SK-N-SH (cell line): ENCODE data around the gene ATP11A. TPM values are rescaled to one million over a fixed set of nuclear protein-coding genes. Genes with fewer than 3 reads are reported as not detected.

Source experiments
- CTCF ChIA-PET: fragments of 300-600, 350-600 bp; formaldehyde crosslinking; extraction: SDS; loops from one replicate; lab custom pipeline; 2021; lab: Yijun Ruan, JAX
- POLR2A ChIA-PET: fragments of 350-600 bp; sonication (Branson Sonifier 250); formaldehyde crosslinking; extraction: SDS; loops from one replicate; lab custom pipeline; 2020; ENCODE audit warnings: antibody characterized with exemption, inconsistent platforms; lab: Yijun Ruan, JAX
- DNase-seq: peaks from one replicate; pipeline ENCODE4 v3.0.0; 2012
- H2AFZ ChIP-seq: fragments of 200-600 bp; sonication (generic); 2 replicates; pipeline ENCODE4 v1.8.1; 2016; ENCODE audit warnings: antibody characterized with exemption, mild to moderate bottlenecking, low read depth
- H3F3A ChIP-seq: fragments of 200-600 bp; sonication (generic); replicated peaks from 2 replicates; pipeline ENCODE3; 2016; ENCODE audit warnings: antibody characterized with exemption, mild to moderate bottlenecking; ENCODE audit not compliant: insufficient read depth
- H3K27ac ChIP-seq, 2 experiments: fragments of 200-500 bp in 1 of 2; fragments of 200-600 bp in 1 of 2; sonication (Bioruptor generic) in 1 of 2; sonication (generic), shearing (Covaris generic) in 1 of 2; 2 replicates each; pipeline versions ENCODE4 v1.5.1 to v1.6.1; 2014 to 2016; ENCODE audit warnings: low read depth in 2 of 2, inconsistent platforms in 1 of 2, low read length in 1 of 2, mild to moderate bottlenecking in 1 of 2, mixed read lengths in 1 of 2
- H3K27me3 ChIP-seq: fragments of 200-600 bp; sonication (generic), shearing (Covaris generic); 2 replicates; pipeline ENCODE4 v1.6.1; 2016; ENCODE audit warnings: mixed run types; ENCODE audit not compliant: insufficient read depth
- H3K36me3 ChIP-seq, 2 experiments: fragments of 200-500 bp in 1 of 2; fragments of 200-600 bp in 1 of 2; sonication (Bioruptor generic) in 1 of 2; sonication (generic) in 1 of 2; replicated peaks in 1 of 2; 2 replicates each; pipeline versions ENCODE3 to v1.5.1; 2014 to 2016; ENCODE audit warnings: low read length in 1 of 2, mild to moderate bottlenecking in 1 of 2; ENCODE audit not compliant: insufficient read depth in 2 of 2, control insufficient read depth in 1 of 2
- H3K4me1 ChIP-seq, 2 experiments: fragments of 200-500 bp in 1 of 2; fragments of 200-600 bp in 1 of 2; sonication (Bioruptor generic) in 1 of 2; sonication (generic), shearing (Covaris generic) in 1 of 2; 2 replicates each; pipeline versions ENCODE4 v1.5.1 to v1.6.1; 2014 to 2016; ENCODE audit warnings: low read depth in 1 of 2, low read length in 1 of 2, mixed run types in 1 of 2; ENCODE audit not compliant: insufficient read depth in 2 of 2, control insufficient read depth in 1 of 2
- H3K4me2 ChIP-seq: fragments of 200-600 bp; sonication (generic), shearing (Covaris generic); 2 replicates; pipeline ENCODE4 v1.6.1; 2017; ENCODE audit warnings: mixed run types
- H3K4me3 ChIP-seq, 2 experiments: fragments of 200-500 bp in 1 of 2; fragments of 200-600 bp in 1 of 2; sonication (Bioruptor generic) in 1 of 2; sonication (generic), shearing (Covaris generic) in 1 of 2; 2 replicates each; pipeline versions ENCODE4 v1.5.1 to v1.8.1; 2014 to 2016; ENCODE audit warnings: low read depth in 2 of 2, inconsistent platforms in 1 of 2, low read length in 1 of 2, mild to moderate bottlenecking in 1 of 2, mixed read lengths in 1 of 2, moderate library complexity in 1 of 2
- H3K79me2 ChIP-seq: fragments of 200-600 bp; sonication (generic); 2 replicates; pipeline ENCODE4 v1.8.1; 2017; ENCODE audit warnings: mild to moderate bottlenecking; ENCODE audit not compliant: insufficient read depth
- H3K9ac ChIP-seq: fragments of 200-600 bp; sonication (generic); 2 replicates; pipeline ENCODE4 v1.6.1; 2017; ENCODE audit warnings: mixed run types
- H3K9me2 ChIP-seq: fragments of 200-600 bp; sonication (generic); 2 replicates; pipeline ENCODE4 v1.6.1; 2017; ENCODE audit warnings: mixed run types
- H3K9me3 ChIP-seq: fragments of 200-600 bp; sonication (generic); 2 replicates; pipeline ENCODE4 v1.6.1; 2017; ENCODE audit warnings: mixed run types, mild to moderate bottlenecking, moderate library complexity
- H4K20me1 ChIP-seq: fragments of 200-600 bp; sonication (generic); 2 replicates; pipeline ENCODE4 v1.6.1; 2017; ENCODE audit warnings: mild to moderate bottlenecking, mixed run types; ENCODE audit not compliant: insufficient read depth
- CHD2 ChIP-seq: fragments of 150-350 bp; IDR thresholded peaks from 2 replicates; pipeline ENCODE4 v1.6.1; 2018; ENCODE audit warnings: low read length; ENCODE audit not compliant: partially characterized antibody
- CTCF ChIP-seq: fragments of 200-600 bp; sonication (generic); IDR thresholded peaks from 2 replicates; pipeline ENCODE4 v1.6.1; 2017; ENCODE audit warnings: antibody characterized with exemption, mild to moderate bottlenecking, moderate library complexity
- EZH2phosphoT487 ChIP-seq: fragments of 200-600 bp; sonication (generic); IDR thresholded peaks from 2 replicates; pipeline ENCODE4 v1.6.1; 2017; ENCODE audit warnings: low read depth, mixed run types, mild to moderate bottlenecking, antibody characterized with exemption, moderate library complexity, borderline replicate concordance
- FOXJ3 ChIP-seq: sonication (generic); formaldehyde crosslinking; IDR thresholded peaks from 2 replicates; pipeline ENCODE4 v1.5.1; 2020; ENCODE audit warnings: mild to moderate bottlenecking, missing genetic modification reagents
- GABPA ChIP-seq: IDR thresholded peaks from 2 replicates; pipeline ENCODE4 v1.4.0; 2012; ENCODE audit warnings: low read depth, mild to moderate bottlenecking
- GATA2 ChIP-seq: sonication (generic); formaldehyde crosslinking; IDR thresholded peaks from 2 replicates; pipeline ENCODE4 v1.5.0; 2020; ENCODE audit warnings: mild to moderate bottlenecking, missing genetic modification reagents
- JUND ChIP-seq: IDR thresholded peaks from 2 replicates; pipeline ENCODE4 v1.4.0; 2012
- MAX ChIP-seq: IDR thresholded peaks from 2 replicates; pipeline ENCODE4 v1.4.0; 2012; ENCODE audit warnings: low read depth
- MXI1 ChIP-seq: IDR thresholded peaks from 2 replicates; pipeline ENCODE4 v1.6.1; 2012; ENCODE audit warnings: mild to moderate bottlenecking, low read depth, low read length, improper control_type of control experiment
- NFIC ChIP-seq: IDR thresholded peaks from 2 replicates; pipeline ENCODE4 v1.4.0; 2012; ENCODE audit warnings: borderline replicate concordance
- POLR2AphosphoS5 ChIP-seq: IDR thresholded peaks from 2 replicates; pipeline ENCODE4 v1.6.1; 2012; ENCODE audit warnings: low read depth, low read length
- RAD21 ChIP-seq: IDR thresholded peaks from 2 replicates; pipeline ENCODE4 v1.6.1; 2012; ENCODE audit warnings: mild to moderate bottlenecking, low read length
- SIN3A ChIP-seq: IDR thresholded peaks from 2 replicates; pipeline ENCODE4 v1.6.1; 2012; ENCODE audit warnings: low read depth, mild to moderate bottlenecking, low read length, moderate library complexity, borderline replicate concordance
- SMC3 ChIP-seq: IDR thresholded peaks from 2 replicates; pipeline ENCODE4 v1.6.1; 2012; ENCODE audit warnings: low read depth, low read length, improper control_type of control experiment
- TAF1 ChIP-seq: IDR thresholded peaks from 2 replicates; pipeline ENCODE4 v1.6.1; 2012; ENCODE audit warnings: low read depth, mild to moderate bottlenecking, low read length, moderate library complexity, borderline replicate concordance
- TCF12 ChIP-seq: IDR thresholded peaks from 2 replicates; pipeline ENCODE4 v1.4.0; 2012
- USF2 ChIP-seq: fragments of 150-350 bp; IDR thresholded peaks from 2 replicates; pipeline ENCODE4 v1.6.1; 2017; ENCODE audit warnings: antibody characterized with exemption, low read length, low read depth, borderline replicate concordance
- YY1 ChIP-seq: IDR thresholded peaks from 2 replicates; pipeline ENCODE4 v1.4.0; 2012; ENCODE audit warnings: low read depth, mild to moderate bottlenecking
- WGBS: methylation state at CpG from one replicate; pipeline ENCODE4 v1.1.6; 2017; ENCODE audit warnings: low lambda C conversion rate; 5-methylcytosine and 5-hydroxymethylcytosine counted together
- polyA plus RNA-seq, 3 experiments: library from polyadenylated mRNA; depleted of rRNA; stranded (reverse); fragments of >200 nt; gene quantifications; 2 replicates each; pipeline ENCODE4 v1.2.3, GENCODE V29; 2012
- TF ChIP-seq, protein P1 (sequence below): IDR thresholded peaks from 2 replicates; pipeline ENCODE4 v1.4.0; 2012; ENCODE audit warnings: low read depth, borderline replicate concordance
- TF ChIP-seq, protein P2 (sequence below): IDR thresholded peaks from 2 replicates; pipeline ENCODE4; 2012
- TF ChIP-seq, protein P3 (sequence below): fragments of 150-350 bp; IDR thresholded peaks from 2 replicates; pipeline ENCODE4 v1.6.1; 2016; ENCODE audit warnings: mild to moderate bottlenecking, low read depth, low read length

Gene ATP11A
- polyA plus RNA-seq, 1 of the 3 experiments (the other 2 are of a cell fraction): 4.1 TPM

DNA sequence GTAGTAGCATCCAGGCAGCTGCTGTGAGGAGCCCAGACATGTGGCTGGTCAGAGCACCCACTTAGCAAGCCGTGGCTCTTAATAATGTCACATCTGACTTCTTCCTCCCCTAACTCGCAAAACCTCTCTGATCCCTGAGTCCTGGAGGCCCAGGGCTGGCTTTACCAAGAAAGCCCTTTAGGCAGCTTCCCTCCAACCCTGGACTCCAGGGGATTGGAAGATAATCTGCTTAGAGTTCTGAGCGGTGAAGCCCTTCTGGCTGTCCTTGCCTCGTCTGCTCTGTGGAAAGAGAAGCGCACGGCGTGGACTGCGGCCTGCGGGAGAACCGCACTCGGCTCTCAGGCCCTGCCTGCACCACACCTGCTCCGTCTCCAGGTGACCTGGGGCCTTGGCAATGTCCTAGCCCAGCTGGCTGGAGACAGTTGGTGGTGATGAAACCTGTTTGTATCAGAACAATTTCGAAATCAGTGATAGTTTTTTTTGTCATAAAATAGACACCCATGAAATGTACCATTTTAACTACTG is 214.7 kb downstream of the ATP11A start:
- H3F3A ChIP-seq: no peaks in the 10 kb centered on the region
- no peak overlapping the region for H3K9ac ChIP-seq
- 70% methylated on average over 13 of the region's 13 CpGs for WGBS
- no peak overlapping the region for H3K27ac ChIP-seq
- H2AFZ ChIP-seq: no peak overlapping the region
- ChIA-PET CTCF (interaction anchor here (1.1 to 1.3 kb wide), 2 partner anchors 30 to 97 kb away, joined by 3 to 4 read pairs; no protein-coding TSS in a partner anchor), POLR2A (no interaction called here)
- no peaks in the 10 kb centered on the region for H3K9me3 ChIP-seq
- H3K4me3 ChIP-seq: no peak overlapping the region
- H3K27me3 ChIP-seq: no peaks in the 10 kb centered on the region; the same call in 1 of the 2 replicates
- DNase-seq: no peak
- H3K4me2 ChIP-seq: no peak overlapping the region
- H3K9me2 ChIP-seq: no peaks in the 10 kb centered on the region
- no peaks in the 10 kb centered on the region for H3K79me2 ChIP-seq
- no peaks in the 10 kb centered on the region for H3K36me3 ChIP-seq
- H4K20me1 ChIP-seq: no peaks in the 10 kb centered on the region
- peaks cover 0 to 17% of the 10 kb centered on the region in 2 experiments; a peak in 1 of 4 replicates for H3K4me1 ChIP-seq
- no peak for TF ChIP-seq SIN3A
- TF ChIP-seq MAX: no peak
- TF ChIP-seq, protein P1, sequence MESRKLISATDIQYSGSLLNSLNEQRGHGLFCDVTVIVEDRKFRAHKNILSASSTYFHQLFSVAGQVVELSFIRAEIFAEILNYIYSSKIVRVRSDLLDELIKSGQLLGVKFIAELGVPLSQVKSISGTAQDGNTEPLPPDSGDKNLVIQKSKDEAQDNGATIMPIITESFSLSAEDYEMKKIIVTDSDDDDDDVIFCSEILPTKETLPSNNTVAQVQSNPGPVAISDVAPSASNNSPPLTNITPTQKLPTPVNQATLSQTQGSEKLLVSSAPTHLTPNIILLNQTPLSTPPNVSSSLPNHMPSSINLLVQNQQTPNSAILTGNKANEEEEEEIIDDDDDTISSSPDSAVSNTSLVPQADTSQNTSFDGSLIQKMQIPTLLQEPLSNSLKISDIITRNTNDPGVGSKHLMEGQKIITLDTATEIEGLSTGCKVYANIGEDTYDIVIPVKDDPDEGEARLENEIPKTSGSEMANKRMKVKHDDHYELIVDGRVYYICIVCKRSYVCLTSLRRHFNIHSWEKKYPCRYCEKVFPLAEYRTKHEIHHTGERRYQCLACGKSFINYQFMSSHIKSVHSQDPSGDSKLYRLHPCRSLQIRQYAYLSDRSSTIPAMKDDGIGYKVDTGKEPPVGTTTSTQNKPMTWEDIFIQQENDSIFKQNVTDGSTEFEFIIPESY: no peak
- TF ChIP-seq FOXJ3 (CRISPR knock-in tag): no peak
- TF ChIP-seq, all 33 proteins: peak for 0

DNA sequence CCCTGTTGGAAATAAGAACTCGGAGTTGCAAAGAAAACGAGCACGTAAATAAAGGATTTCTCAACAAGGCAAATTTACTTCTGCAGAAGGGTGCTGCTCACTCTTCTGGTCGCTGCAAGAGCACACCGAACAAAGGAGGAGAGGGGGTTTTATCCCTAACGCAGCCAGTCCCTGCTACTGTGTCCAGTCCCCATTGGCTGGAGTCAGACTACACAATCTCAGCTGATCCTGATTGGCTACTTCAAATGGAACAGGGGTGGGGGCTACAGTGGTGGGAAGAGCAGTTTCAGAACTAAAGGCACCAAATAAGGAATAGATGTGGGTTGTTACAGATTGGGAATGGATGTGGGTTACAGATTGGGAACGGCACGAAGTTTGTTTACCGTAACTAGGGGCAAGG is 215.2 kb downstream of the ATP11A start:
- no peaks in the 10 kb centered on the region for H4K20me1 ChIP-seq
- ChIA-PET POLR2A (no interaction called here), CTCF (no interaction called here)
- H3K9ac ChIP-seq: no peak overlapping the region
- DNase-seq: no peak
- no peaks in the 10 kb centered on the region for H3K9me3 ChIP-seq
- H3K9me2 ChIP-seq: no peaks in the 10 kb centered on the region
- H3K4me1 ChIP-seq: peaks cover 0 to 17% of the 10 kb centered on the region in 2 experiments; a peak in 1 of 4 replicates
- no peaks in the 10 kb centered on the region; the same call in 1 of the 2 replicates for H3K27me3 ChIP-seq
- no peak overlapping the region for H3K27ac ChIP-seq
- H3K4me3 ChIP-seq: no peak overlapping the region
- H2AFZ ChIP-seq: no peak overlapping the region
- H3K79me2 ChIP-seq: no peaks in the 10 kb centered on the region
- no peaks in the 10 kb centered on the region for H3K36me3 ChIP-seq
- WGBS: 83% methylated on average over 8 of the region's 9 CpGs
- H3F3A ChIP-seq: no peaks in the 10 kb centered on the region
- no peak overlapping the region for H3K4me2 ChIP-seq
- TF ChIP-seq CTCF (no peak), TCF12 (no peak), GATA2 (CRISPR knock-in tag) (no peak), JUND (no peak), EZH2phosphoT487 (no peak), TAF1 (no peak), RAD21 (no peak), SIN3A (no peak), YY1 (no peak), MXI1 (no peak), CHD2 (no peak), POLR2AphosphoS5 (no peak), GABPA (no peak), NFIC (no peak), USF2 (no peak), SMC3 (no peak)
- TF ChIP-seq, protein P2, sequence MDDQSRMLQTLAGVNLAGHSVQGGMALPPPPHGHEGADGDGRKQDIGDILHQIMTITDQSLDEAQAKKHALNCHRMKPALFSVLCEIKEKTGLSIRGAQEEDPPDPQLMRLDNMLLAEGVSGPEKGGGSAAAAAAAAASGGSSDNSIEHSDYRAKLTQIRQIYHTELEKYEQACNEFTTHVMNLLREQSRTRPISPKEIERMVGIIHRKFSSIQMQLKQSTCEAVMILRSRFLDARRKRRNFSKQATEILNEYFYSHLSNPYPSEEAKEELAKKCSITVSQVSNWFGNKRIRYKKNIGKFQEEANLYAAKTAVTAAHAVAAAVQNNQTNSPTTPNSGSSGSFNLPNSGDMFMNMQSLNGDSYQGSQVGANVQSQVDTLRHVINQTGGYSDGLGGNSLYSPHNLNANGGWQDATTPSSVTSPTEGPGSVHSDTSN: no peak
- TF ChIP-seq, protein P3, sequence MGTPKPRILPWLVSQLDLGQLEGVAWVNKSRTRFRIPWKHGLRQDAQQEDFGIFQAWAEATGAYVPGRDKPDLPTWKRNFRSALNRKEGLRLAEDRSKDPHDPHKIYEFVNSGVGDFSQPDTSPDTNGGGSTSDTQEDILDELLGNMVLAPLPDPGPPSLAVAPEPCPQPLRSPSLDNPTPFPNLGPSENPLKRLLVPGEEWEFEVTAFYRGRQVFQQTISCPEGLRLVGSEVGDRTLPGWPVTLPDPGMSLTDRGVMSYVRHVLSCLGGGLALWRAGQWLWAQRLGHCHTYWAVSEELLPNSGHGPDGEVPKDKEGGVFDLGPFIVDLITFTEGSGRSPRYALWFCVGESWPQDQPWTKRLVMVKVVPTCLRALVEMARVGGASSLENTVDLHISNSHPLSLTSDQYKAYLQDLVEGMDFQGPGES: no peak
